ENCODE results near the gene BSG. TPM values are rescaled to one million over a fixed set of nuclear protein-coding genes. Genes with fewer than 3 reads are reported as not detected.

The BSG gene
- total RNA-seq, 2 donors from 2014 or later, result 176 to 264 TPM

GRCh38 chr19:609004-609346, 36.6 kb downstream of the BSG start:
- peak in 1 of 4 donors; percentile 39 for DNase-seq
- Histone ChIP-seq H3K9me3 (no peaks in the 10 kb centered on the region), H3K36me3 (replicated peaks in 1 of 2; ENCODE audit: insufficient read depth in 1 of 2, low read depth in 2 of 2) (no peaks in the 10 kb centered on the region), H3K27me3 (no peaks in the 10 kb centered on the region), H3K4me1 (peaks cover 5% of the 10 kb centered on the region), H3K27ac (no peak overlapping the region), H3K4me3 (no peak overlapping the region)
- no peak for TF ChIP-seq CTCF (IDR thresholded peaks at IDR 0.05)
- no peak for TF ChIP-seq POLR2A (IDR thresholded peaks at IDR 0.05)
- 41 to 58% methylated on average over 9 to 22 of the region's 22 CpGs for WGBS, 2 donors
- ATAC-seq, result no peak
- intact Hi-C loops (cut with DNase I), result no loop called here

- TF ChIP-seq POLR2A (IDR thresholded peaks at IDR 0.05) (no peak), CTCF (IDR thresholded peaks at IDR 0.05) (no peak)
- no peak for ATAC-seq
- no peak overlapping the region for H3K4me3 ChIP-seq
- DNase-seq, result no peak
- H3K36me3 ChIP-seq (replicated peaks in 1 of 2; ENCODE audit: insufficient read depth in 1 of 2, low read depth in 2 of 2), result no peaks in the 10 kb centered on the region
- no peaks in the 10 kb centered on the region for H3K27me3 ChIP-seq
- no peaks in the 10 kb centered on the region for H3K9me3 ChIP-seq
- intact Hi-C loops (cut with DNase I), result no loop called here
- 58 to 60% methylated on average over 1 to 32 of the region's 38 CpGs for WGBS, 2 donors
- H3K27ac ChIP-seq, result no peak overlapping the region
- peaks cover 5% of the 10 kb centered on the region for H3K4me1 ChIP-seq
These were observed 37.8 kb downstream of the BSG start for GRCh38 chr19:610071-610800.

GRCh38 chr19:610801-611480, 38.5 kb downstream of the BSG start:
- Histone ChIP-seq H3K9me3 (no peaks in the 10 kb centered on the region), H3K36me3 (replicated peaks in 1 of 2; ENCODE audit: insufficient read depth in 1 of 2, low read depth in 2 of 2) (no peaks in the 10 kb centered on the region), H3K4me1 (peaks cover 5% of the 10 kb centered on the region), H3K4me3 (no peak overlapping the region), H3K27me3 (no peaks in the 10 kb centered on the region), H3K27ac (no peak overlapping the region)
- peak; percentile 38 for ATAC-seq
- intact Hi-C loops (cut with DNase I), result no loop called here
- peak in 2 of 4 donors; percentile 35 to 39 for DNase-seq
- no peak for TF ChIP-seq CTCF (IDR thresholded peaks at IDR 0.05)
- no peak for TF ChIP-seq POLR2A (IDR thresholded peaks at IDR 0.05)
- WGBS, 2 donors, result 31 to 64% methylated on average over 24 to 36 of the region's 36 CpGs

GRCh38 chr19:611481-611868, 39.1 kb downstream of the BSG start:
- Histone ChIP-seq H3K4me3 (no peak overlapping the region), H3K9me3 (no peaks in the 10 kb centered on the region), H3K36me3 (replicated peaks in 1 of 2; ENCODE audit: insufficient read depth in 1 of 2, low read depth in 2 of 2) (no peaks in the 10 kb centered on the region), H3K27me3 (no peaks in the 10 kb centered on the region), H3K27ac (no peak overlapping the region), H3K4me1 (peaks cover 5% of the 10 kb centered on the region)
- ATAC-seq (no peak), DNase-seq (no peak)
- 48 to 83% methylated on average over 6 to 13 of the region's 13 CpGs for WGBS, 2 donors
- intact Hi-C loops (cut with DNase I), result no loop called here
- no peak for TF ChIP-seq POLR2A (IDR thresholded peaks at IDR 0.05)

- no peaks in the 10 kb centered on the region for H3K27me3 ChIP-seq
- H3K9me3 ChIP-seq, result no peaks in the 10 kb centered on the region
- intact Hi-C loops (cut with DNase I), result no loop called here
- no peaks in the 10 kb centered on the region for H3K36me3 ChIP-seq (replicated peaks in 1 of 2; ENCODE audit: insufficient read depth in 1 of 2, low read depth in 2 of 2)
- H3K4me1 ChIP-seq, result peaks cover 5% of the 10 kb centered on the region
- no peak for DNase-seq
- no peak for TF ChIP-seq CTCF (IDR thresholded peaks at IDR 0.05)
- TF ChIP-seq POLR2A (IDR thresholded peaks at IDR 0.05), result no peak
- no peak overlapping the region for H3K4me3 ChIP-seq
- H3K27ac ChIP-seq, result no peak overlapping the region
- no peak for ATAC-seq
- WGBS, 2 donors, result 94 to 97% methylated on average over 14 to 32 of the region's 33 CpGs
These were observed 40.5 kb downstream of the BSG start for GRCh38 chr19:612941-613340.
